Subcutaneous abdominal adipose tissue (tissue), 5 donors: Measurements from ENCODE around the gene ZP4.

ENCODE experiments used
- H3K27ac ChIP-seq: one replicate; pipeline ENCODE4 v1.7.0; 2013; ENCODE audit warnings: low read depth, mild to moderate bottlenecking, inconsistent platforms, low read length, moderate library complexity
- H3K27me3 ChIP-seq, 5 donors: one replicate each; pipeline ENCODE4 v1.7.0; 2013; ENCODE audit warnings: low read length in 5 of 5, inconsistent platforms in 1 of 5; ENCODE audit not compliant: control insufficient read depth in 5 of 5, insufficient read depth in 4 of 5
- H3K36me3 ChIP-seq, 5 donors: one replicate each; pipeline ENCODE4 v1.7.0; 2013; ENCODE audit warnings: low read length in 5 of 5; ENCODE audit not compliant: control insufficient read depth in 5 of 5, insufficient read depth in 5 of 5
- H3K4me1 ChIP-seq, 5 donors: one replicate each; pipeline ENCODE4 v1.7.0; 2013; ENCODE audit warnings: low read length in 5 of 5, mild to moderate bottlenecking in 3 of 5, moderate library complexity in 1 of 5; ENCODE audit not compliant: control insufficient read depth in 5 of 5, insufficient read depth in 5 of 5
- H3K4me3 ChIP-seq, 5 donors: one replicate each; pipeline ENCODE4 v1.7.0; 2013; ENCODE audit warnings: low read length in 5 of 5, low read depth in 1 of 5
- H3K9ac ChIP-seq, 5 donors: one replicate each; pipeline ENCODE4 v1.7.0; 2013; ENCODE audit warnings: low read length in 5 of 5, mild to moderate bottlenecking in 4 of 5, moderate library complexity in 3 of 5
- H3K9me3 ChIP-seq, 5 donors: one replicate each; pipeline ENCODE4 v1.7.0; 2013; ENCODE audit warnings: low read length in 5 of 5; ENCODE audit not compliant: control insufficient read depth in 5 of 5
- donor health status: healthy.
- donor health status: healthy.
- donor health status: healthy.
- donor health status: healthy.
- donor health status: healthy.

Gene ZP4, protein sequence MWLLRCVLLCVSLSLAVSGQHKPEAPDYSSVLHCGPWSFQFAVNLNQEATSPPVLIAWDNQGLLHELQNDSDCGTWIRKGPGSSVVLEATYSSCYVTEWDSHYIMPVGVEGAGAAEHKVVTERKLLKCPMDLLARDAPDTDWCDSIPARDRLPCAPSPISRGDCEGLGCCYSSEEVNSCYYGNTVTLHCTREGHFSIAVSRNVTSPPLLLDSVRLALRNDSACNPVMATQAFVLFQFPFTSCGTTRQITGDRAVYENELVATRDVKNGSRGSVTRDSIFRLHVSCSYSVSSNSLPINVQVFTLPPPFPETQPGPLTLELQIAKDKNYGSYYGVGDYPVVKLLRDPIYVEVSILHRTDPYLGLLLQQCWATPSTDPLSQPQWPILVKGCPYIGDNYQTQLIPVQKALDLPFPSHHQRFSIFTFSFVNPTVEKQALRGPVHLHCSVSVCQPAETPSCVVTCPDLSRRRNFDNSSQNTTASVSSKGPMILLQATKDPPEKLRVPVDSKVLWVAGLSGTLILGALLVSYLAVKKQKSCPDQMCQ

GRCh38 chr1:237890822-237891221 lies at the start of gene ZP4:
Gene ZP4, minus strand, starts transcription at chr1:237890922. Its CDS starts 287 bp downstream, at chr1:237890635.
- H3K27ac ChIP-seq = no peak within 1 kb of the TSS
- no peak within 1 kb of the TSS for H3K4me3 ChIP-seq
- no peak within 1 kb of the TSS for H3K9ac ChIP-seq
- H3K9me3 ChIP-seq = no peaks in the 10 kb centered on the region
- no peaks in the 10 kb centered on the region for H3K4me1 ChIP-seq
- no peaks in the 10 kb centered on the region for H3K36me3 ChIP-seq
- no peaks in the 10 kb centered on the region for H3K27me3 ChIP-seq

DNA sequence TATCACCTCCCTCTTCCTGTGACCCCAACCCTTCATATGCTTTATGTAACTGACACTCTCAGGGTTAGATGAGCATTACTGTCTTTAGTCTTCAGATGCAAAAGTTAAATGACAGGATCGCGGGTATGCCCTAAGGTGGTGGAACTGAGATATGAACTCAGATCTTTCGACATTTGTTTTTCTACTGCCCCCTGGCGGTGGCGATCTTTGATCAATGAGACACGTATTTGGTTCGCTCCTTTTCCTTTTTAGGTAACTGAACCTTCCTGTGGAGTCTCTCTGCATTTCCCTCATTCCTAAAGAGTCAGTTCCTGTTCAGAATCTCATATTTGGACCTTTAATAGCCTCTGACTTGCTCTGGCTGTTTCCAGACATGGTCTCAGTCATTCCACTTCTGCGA lies 47.8 kb upstream of the ZP4 start:
- H3K36me3 ChIP-seq = no peaks in the 10 kb centered on the region
- no peak overlapping the region for H3K27ac ChIP-seq
- H3K9me3 ChIP-seq = peaks cover 0 to 3% (median 0%) of the 10 kb centered on the region in 5 donors
- no peak overlapping the region for H3K9ac ChIP-seq
- H3K4me1 ChIP-seq = no peaks in the 10 kb centered on the region
- no peaks in the 10 kb centered on the region for H3K27me3 ChIP-seq
- H3K4me3 ChIP-seq = no peak overlapping the region

GRCh38 chr1:237938068-237938467 lies 47.3 kb upstream of the ZP4 start:
- Histone ChIP-seq H3K9me3 (peaks cover 0 to 3% (median 0%) of the 10 kb centered on the region in 5 donors), H3K4me3 (no peak overlapping the region), H3K27ac (no peak overlapping the region), H3K4me1 (no peaks in the 10 kb centered on the region), H3K27me3 (no peaks in the 10 kb centered on the region), H3K9ac (no peak overlapping the region), H3K36me3 (no peaks in the 10 kb centered on the region)

- Histone ChIP-seq H3K27me3 (no peaks in the 10 kb centered on the region), H3K27ac (no peak overlapping the region), H3K4me3 (no peak overlapping the region), H3K9ac (no peak overlapping the region), H3K9me3 (peaks cover 0 to under 1% (median 0%) of the 10 kb centered on the region in 5 donors), H3K4me1 (no peaks in the 10 kb centered on the region), H3K36me3 (no peaks in the 10 kb centered on the region)
Observed at GRCh38 chr1:237932816-237933215, 42.1 kb upstream of the ZP4 start.

GRCh38 chr1:237931581-237931980 lies 40.9 kb upstream of the ZP4 start:
- no peaks in the 10 kb centered on the region for H3K27me3 ChIP-seq
- H3K4me1 ChIP-seq = no peaks in the 10 kb centered on the region
- no peaks in the 10 kb centered on the region for H3K9me3 ChIP-seq
- no peaks in the 10 kb centered on the region for H3K36me3 ChIP-seq
- H3K4me3 ChIP-seq = no peak overlapping the region
- H3K9ac ChIP-seq = no peak overlapping the region
- H3K27ac ChIP-seq = no peak overlapping the region

- Histone ChIP-seq H3K36me3 (no peaks in the 10 kb centered on the region), H3K9me3 (no peaks in the 10 kb centered on the region), H3K4me1 (no peaks in the 10 kb centered on the region), H3K4me3 (no peak overlapping the region), H3K9ac (no peak overlapping the region), H3K27me3 (no peaks in the 10 kb centered on the region), H3K27ac (no peak overlapping the region)
Observed at GRCh38 chr1:237927198-237927597, 36.5 kb upstream of the ZP4 start.

DNA sequence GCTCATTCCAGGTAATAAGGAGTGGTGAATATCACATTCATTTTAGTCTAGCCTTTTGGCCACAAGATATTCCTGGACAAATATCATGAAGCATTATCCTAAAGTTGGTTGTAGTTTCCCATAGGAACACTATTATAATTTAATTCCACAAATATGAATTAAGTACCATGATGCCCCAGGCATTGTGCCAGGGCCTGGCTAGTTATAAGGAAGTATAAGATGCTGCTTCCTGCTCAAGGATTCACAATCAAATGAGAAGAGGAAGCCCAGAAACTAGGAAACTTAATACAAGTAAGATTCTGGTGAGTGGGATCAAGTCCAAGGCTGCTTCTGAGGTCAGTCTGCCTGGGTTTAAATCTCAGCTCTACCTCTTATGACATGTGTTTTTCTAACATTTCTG lies 30.6 kb upstream of the ZP4 start:
- H3K9me3 ChIP-seq = peaks cover 0 to 3% (median 0%) of the 10 kb centered on the region in 5 donors
- no peaks in the 10 kb centered on the region for H3K36me3 ChIP-seq
- H3K27me3 ChIP-seq = no peaks in the 10 kb centered on the region
- no peak overlapping the region for H3K9ac ChIP-seq
- no peak overlapping the region for H3K4me3 ChIP-seq
- H3K27ac ChIP-seq = no peak overlapping the region
- no peaks in the 10 kb centered on the region for H3K4me1 ChIP-seq

DNA sequence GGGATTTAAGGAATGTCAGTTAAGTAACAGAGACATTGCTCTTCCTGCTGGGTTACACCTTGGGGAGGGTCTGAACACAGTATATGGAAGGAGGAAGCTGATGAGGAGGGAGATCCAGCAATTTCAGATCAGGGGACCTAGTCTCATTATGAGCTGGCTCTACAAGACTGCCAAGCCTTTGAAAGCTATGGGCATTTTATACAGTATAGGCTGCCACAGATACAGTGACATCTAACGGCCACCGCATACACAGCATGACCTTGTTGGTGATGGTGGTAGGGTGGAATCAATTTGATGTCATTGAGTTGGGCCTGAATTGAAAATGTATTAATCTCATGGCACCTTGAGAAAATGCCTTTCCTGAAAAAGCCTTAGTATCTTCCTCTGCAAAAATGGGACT lies 22.6 kb upstream of the ZP4 start:
- H3K4me3 ChIP-seq = no peak overlapping the region
- no peak overlapping the region for H3K9ac ChIP-seq
- H3K36me3 ChIP-seq = no peaks in the 10 kb centered on the region
- no peaks in the 10 kb centered on the region for H3K4me1 ChIP-seq
- H3K27ac ChIP-seq = no peak overlapping the region
- peaks cover 3 to 14% (median 8%) of the 10 kb centered on the region in 5 donors for H3K9me3 ChIP-seq
- no peaks in the 10 kb centered on the region for H3K27me3 ChIP-seq

DNA sequence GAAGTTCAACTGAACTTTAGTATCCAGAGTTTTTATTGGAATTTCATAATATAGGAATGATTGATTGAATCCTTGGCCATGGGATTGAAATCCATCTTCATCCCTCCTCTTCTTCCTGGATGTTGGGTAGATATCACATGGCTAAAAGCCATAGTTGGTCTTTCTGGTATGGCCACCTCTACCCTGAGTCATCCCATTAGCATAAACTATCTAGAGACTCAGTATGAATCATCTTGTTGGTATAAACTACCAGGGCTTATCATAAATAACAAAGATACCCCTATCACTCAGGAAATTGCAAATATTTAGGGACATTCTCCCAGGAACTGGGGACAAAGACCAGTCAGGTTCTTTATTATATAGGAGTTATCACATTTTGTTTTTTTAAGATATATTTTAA lies 21.2 kb upstream of the ZP4 start:
- no peaks in the 10 kb centered on the region for H3K4me1 ChIP-seq

GRCh38 chr1:237910834-237911233 lies 20.1 kb upstream of the ZP4 start:
- no peaks in the 10 kb centered on the region for H3K4me1 ChIP-seq

More for the DNA sequence above, 21.2 kb upstream of the ZP4 start:
- Histone ChIP-seq H3K4me3 (no peak overlapping the region), H3K9me3 (peaks cover 3 to 14% (median 8%) of the 10 kb centered on the region in 5 donors), H3K36me3 (no peaks in the 10 kb centered on the region), H3K9ac (no peak overlapping the region), H3K27me3 (no peaks in the 10 kb centered on the region), H3K27ac (no peak overlapping the region)

More at GRCh38 chr1:237910834-237911233, 20.1 kb upstream of the ZP4 start:
- Histone ChIP-seq H3K9ac (no peak overlapping the region), H3K36me3 (no peaks in the 10 kb centered on the region), H3K27ac (no peak overlapping the region), H3K4me3 (no peak overlapping the region), H3K9me3 (peaks cover 3 to 14% (median 8%) of the 10 kb centered on the region in 5 donors), H3K27me3 (no peaks in the 10 kb centered on the region)
